GM18511 (cell line): Measurements from ENCODE around the gene PSMD14.

Experiments
- ATAC-seq: cut with Tn5 transposase; IDR thresholded peaks from one replicate; pipeline ENCODE4 v1.9.1; 2021; ENCODE audit warnings: mild to moderate bottlenecking, moderate library complexity; ENCODE audit not compliant: unreplicated experiment

The PSMD14 gene

DNA sequence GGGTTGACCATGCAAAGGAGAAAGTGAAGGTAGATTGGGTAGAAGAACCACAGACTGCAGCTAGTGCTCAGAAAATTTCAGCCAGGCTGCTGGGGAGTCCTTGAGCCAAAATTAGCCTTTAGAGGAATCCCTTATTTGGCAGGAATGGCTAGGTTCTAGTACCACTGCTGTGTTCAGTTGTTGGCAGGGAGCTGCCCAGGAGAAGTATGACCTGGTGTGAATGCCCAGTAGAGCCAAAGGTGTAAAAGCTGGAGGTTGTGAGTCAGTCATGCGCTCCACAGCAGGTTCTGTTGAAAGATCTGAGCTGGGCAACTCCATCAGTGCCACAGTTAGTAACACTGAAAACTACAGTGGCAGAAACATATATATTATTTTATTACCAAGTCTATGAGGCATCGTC is 71.5 kb downstream of the PSMD14 start:
- no peak for ATAC-seq

DNA sequence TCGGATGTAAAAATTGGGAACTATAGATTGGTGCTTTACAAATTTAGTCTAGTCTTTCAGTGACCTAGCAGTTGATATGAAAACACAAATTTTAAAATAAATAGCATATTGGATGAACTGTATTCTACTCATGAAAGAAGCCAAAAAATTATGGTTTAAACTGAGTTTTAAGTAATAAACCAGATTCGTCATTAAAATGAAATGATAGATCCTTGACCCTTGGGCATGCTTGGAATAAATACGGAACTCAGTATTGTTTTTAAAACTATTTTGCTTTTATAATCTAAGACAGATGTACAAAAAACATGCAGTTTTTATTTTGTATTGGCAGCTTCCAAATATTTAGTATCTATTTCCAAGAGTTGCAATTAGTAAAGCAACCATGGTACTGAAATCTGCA is 73.3 kb downstream of the PSMD14 start:
- ATAC-seq: no peak

DNA sequence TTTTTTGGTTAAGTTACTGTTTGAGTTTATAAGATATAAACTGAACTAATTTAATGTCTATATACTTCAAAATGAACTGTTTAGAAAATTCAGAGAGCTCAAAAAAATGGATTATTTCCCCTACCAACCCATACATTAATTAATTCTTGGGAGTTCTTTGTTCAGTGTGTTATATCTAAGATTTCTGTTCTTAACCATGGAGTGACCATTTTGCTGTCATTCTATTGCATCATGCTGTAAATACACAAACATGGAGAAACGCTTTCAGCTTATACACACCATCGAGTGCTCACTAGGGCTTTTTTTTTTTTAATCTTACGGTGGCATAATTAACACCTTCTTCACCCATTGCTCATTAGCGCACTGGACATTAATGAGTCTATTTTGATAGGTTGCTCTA is 74.5 kb downstream of the PSMD14 start:
- no peak for ATAC-seq

GRCh38 chr2:161384864-161385263 is 76.6 kb downstream of the PSMD14 start:
- ATAC-seq: peak; percentile 74

DNA sequence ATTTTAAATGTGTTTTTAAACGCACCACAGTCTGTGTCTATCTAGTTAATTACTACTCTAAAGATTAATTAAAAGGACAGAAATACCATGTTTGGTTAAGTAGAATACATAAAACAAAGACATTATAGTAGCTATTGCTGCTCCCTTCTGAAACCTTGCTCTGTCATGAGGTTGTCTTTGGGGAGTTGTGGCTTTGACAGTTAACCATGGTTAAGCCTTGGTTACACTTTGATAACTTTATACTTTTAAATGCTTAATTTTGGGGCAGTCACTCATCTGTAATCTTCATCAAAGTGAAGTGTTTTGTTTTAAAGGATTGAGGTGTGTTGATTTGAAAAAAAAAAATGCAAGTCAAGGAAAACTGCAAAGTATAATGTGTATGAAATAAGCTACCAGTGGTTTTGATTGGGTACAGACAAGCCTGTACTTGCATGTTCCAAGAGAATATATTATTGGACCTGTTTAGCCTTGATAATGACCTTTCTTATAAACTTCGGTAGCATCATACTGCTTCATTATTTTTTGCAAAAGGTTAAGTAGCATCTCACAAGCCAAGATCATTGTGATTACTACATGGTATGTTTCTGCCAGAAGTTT is 78.1 kb downstream of the PSMD14 start:
- peak; percentile 76 for ATAC-seq

DNA sequence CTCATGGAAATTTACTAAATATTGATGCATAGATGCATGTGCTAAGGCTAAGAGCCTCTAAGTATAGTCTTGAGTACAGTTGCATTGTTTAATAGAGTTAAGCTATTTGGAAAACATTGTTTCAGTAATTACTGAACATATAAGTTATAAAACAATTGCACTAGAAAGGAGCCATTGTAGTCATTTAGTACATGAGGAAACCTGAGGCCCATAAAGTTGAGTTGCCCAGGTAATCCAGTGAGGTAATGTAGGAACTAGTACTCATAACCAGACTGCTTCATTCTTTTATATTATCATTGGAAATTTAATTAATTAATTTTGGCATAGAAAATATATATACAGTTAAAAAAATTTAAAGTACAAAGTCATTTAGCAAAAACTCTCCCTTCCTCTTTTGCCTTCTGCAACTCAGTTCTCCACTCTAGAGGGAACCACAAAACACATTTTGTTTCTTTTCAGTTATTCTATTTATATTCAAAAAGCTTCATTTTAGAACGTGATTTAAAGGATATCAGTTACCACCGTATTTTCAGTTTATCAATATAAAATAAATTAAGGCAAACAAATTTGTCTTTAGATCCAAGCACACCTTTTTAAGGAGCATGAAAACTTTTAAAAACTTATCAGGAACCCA is 80.0 kb downstream of the PSMD14 start:
- peak; percentile 33 for ATAC-seq

- ATAC-seq: no peak
Observed at GRCh38 chr2:161391737-161392506, 83.7 kb downstream of the PSMD14 start.

DNA sequence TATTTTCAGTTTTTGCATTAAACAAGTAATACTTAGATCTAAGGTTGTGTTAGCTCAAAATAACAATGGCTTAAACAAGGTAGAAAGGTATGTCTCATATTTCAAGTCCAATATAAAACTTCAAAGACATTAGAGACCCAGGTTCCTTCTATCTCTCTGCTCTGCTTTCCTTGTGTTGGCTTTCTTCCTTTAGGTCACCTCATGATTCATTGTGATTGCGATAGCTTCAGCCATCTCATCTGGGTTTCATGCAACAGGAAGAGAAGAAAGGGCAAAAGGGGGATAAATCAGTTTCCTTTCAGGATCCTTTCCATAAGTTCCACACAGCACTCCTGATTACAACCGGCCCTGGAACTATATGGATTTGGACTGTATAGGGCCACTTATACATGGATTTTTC is 91.9 kb downstream of the PSMD14 start:
- no peak for ATAC-seq

GRCh38 chr2:161402297-161402696 is 94.1 kb downstream of the PSMD14 start:
- ATAC-seq: no peak

- ATAC-seq: no peak
Observed at GRCh38 chr2:161406316-161406715, 98.1 kb downstream of the PSMD14 start.

- ATAC-seq: no peak
Observed at GRCh38 chr2:161407597-161407996, 99.4 kb downstream of the PSMD14 start.

GRCh38 chr2:161409308-161409907 is 101.2 kb downstream of the PSMD14 start:
- ATAC-seq: no peak

DNA sequence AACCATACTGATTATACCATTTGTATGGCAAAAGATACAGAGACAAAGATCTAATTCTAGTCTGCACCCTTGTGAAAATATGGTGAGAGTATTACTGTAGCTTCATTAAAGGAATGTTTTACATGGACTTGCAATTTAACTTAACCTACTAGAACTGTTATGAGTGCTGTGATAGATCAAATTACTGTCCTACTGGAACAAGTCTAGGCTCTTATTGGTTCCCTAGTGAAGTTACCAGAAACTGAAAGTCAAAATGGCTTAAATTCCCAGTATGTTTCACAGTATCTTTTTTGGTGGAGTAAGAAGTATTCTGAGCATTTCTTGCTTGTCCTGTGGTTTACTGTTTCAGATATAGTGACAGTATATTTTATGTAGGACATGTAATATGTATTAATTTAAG is 104.1 kb downstream of the PSMD14 start:
- ATAC-seq: no peak

DNA sequence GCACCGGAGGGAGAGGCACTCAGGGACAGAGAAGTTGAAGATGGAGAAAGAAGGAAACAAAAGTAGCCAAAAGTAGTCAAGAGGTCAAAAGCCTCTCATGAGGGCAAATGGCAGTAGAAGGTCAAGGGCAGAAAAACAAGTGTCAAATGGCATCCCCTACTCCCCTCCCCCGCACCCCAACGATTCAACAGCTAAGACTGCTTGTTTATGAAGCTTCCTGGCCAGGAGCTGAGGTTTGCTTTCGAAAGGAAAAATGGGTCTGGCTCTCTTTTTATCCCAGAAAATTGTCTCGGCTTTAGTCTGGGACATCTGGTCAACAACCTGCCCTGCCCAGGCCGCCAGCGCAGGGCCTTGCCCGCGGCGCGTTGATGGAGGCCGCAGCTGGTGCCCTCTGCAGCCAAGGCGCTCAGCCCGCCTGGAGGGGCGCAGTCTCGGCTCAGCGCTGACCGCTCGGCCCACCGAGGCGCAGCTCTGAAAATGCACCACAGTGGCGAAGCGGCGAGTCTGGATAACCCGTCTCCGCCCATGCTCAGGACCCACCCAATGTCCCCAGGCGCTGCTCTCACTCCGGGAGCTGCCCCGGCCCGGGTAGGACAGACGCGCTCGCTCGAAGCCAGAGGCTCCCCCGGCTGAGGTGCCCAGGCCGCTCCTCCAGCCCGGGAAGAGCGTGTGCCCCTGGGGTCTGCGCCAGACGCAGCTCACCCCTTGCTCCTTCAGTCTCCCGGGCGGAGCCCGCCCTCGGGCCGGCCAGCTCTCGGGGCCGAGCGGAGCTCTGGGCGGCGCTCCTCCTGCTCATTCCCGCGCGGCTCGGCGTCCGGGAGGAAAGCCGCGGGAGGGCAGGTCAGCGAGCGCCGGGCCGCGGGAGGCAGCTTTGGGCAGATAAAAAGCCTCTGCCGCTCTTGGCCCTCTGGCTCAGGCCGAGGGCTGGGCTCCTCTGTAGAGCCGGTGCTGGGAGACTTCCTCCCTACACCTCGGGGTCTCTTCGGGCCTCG is 106.1 kb downstream of the PSMD14 start:
- peak; percentile 39 for ATAC-seq

- peak; percentile 37 for ATAC-seq
Observed at GRCh38 chr2:161415034-161415986, 107.1 kb downstream of the PSMD14 start.

DNA sequence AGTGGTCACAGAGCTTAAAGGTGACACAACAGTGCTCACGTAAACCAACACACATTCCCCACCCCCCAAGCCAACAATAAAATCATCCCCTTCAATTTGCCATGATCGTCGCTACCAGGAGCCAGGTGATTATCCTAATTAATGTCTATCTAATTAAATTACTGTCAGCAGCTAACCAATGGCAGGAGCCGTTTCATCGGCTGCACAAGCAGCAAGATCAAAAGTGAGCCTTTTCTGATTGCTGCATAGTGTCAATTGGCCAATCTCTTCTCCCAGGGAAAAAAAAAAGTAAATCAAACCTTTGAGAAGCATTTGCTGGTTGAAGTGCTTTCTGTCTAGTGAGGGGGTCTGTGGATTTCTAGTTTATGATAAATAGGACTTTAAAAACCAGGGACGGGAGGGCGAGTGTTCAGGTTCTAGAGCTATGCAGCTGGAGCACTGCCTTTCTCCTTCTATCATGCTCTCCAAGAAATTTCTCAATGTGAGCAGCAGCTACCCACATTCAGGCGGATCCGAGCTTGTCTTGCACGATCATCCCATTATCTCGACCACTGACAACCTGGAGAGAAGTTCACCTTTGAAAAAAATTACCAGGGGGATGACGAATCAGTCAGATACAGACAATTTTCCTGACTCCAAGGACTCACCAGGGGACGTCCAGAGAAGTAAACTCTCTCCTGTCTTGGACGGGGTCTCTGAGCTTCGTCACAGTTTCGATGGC is 107.9 kb downstream of the PSMD14 start, which contains the start of gene TBR1:
Gene TBR1 (plus strand): TSS at position 311 of the 721 bp plus-strand sequence. CDS start 114 bp downstream, at position 425.
- ATAC-seq: no peak

- no peak for ATAC-seq
Observed at GRCh38 chr2:161416708-161417437, 108.6 kb downstream of the PSMD14 start.
